ENCODE results near the gene SAP30BP.

DNA sequence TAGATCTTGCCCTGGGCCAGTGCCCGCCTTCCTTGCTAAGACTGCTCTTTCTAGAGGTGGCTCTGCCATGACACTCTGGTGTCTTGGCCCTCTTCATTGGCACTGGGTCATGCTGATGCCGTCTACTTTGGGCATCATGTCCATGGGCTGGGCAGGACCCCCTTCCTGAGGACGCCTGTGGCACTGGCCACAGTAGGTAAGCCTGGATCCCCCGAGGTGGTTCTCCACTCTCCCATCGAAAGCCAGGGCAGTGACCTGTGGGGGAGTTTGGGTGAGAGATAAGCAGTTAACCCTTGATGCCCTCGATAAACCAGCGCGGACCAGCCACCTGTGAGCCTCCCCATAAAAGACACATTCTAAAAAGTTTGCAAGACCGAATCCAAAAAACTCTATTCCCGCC, 34.1 kb downstream of the SAP30BP start:
- TF ChIP-seq, protein P1, sequence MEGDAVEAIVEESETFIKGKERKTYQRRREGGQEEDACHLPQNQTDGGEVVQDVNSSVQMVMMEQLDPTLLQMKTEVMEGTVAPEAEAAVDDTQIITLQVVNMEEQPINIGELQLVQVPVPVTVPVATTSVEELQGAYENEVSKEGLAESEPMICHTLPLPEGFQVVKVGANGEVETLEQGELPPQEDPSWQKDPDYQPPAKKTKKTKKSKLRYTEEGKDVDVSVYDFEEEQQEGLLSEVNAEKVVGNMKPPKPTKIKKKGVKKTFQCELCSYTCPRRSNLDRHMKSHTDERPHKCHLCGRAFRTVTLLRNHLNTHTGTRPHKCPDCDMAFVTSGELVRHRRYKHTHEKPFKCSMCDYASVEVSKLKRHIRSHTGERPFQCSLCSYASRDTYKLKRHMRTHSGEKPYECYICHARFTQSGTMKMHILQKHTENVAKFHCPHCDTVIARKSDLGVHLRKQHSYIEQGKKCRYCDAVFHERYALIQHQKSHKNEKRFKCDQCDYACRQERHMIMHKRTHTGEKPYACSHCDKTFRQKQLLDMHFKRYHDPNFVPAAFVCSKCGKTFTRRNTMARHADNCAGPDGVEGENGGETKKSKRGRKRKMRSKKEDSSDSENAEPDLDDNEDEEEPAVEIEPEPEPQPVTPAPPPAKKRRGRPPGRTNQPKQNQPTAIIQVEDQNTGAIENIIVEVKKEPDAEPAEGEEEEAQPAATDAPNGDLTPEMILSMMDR (IDR thresholded peaks at IDR 0.05), result no peak
- TF ChIP-seq POLR2A (IDR thresholded peaks at IDR 0.05), result no peak

Measured in body of pancreas (tissue), 4 donors.